Uterus (tissue), 2 donors: Measurements from ENCODE around the gene ABCC3.

ENCODE experiments used
- CTCF ChIP-seq, 4 experiments: fragments of 200-600 bp in 2 of 4; fragments of 450-650 bp in 2 of 4; sonication (generic) in 2 of 4; IDR thresholded peaks; one replicate each; pipeline ENCODE4 v1.5.1; 2016 to 2019; ENCODE audit warnings: antibody characterized with exemption in 4 of 4, mild to moderate bottlenecking in 2 of 4, moderate library complexity in 1 of 4
- POLR2A ChIP-seq, 2 donors: fragments of 450-650 bp; IDR thresholded peaks; one replicate each; pipeline ENCODE4 v1.6.1; 2016; ENCODE audit warnings: antibody characterized with exemption in 2 of 2, mild to moderate bottlenecking in 1 of 2, moderate library complexity in 1 of 2

DNA sequence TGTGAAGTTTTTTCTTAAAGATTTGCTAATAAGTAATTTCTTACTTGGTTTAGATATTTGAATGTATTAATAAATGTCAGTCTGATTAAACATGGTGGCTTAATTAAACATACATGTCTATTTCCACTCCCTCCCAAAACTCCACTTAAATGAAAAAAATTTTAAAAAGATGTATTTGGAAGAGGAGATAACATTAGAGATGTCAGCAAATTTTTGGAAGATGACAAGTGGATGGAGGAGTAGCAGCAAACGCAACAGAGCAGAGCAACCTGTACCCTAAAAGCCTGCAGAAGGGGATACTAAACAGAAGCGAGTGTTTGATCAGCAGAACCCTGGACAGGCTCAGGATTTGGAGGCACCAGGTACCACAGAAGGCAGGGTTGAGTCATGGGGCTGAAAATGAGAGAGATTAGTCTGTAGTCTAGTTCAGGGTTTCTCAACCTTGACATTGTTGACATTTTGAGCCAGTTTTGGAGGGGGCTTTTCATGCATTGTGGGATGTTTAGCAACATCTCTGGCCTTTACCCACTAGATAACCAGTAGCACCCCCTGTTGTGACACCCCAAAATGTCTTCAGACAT lies 102.5 kb downstream of the ABCC3 start:
- no peak for TF ChIP-seq CTCF (IDR thresholded peaks at IDR 0.05)
- TF ChIP-seq POLR2A (IDR thresholded peaks at IDR 0.05) = no peak
